Heart left ventricle (tissue), 16 donors: ENCODE measurements around the gene ARVCF. TPM values are rescaled to one million over a fixed set of nuclear protein-coding genes. Genes with fewer than 3 reads are reported as not detected.

Source experiments
- ATAC-seq, 4 donors: fragments of 200-7000 bp; cut with Tn5 transposase; one replicate each; pipeline ENCODE4 v1.9.1; 2020 to 2022; ENCODE audit warnings: moderate library complexity in 4 of 4, mild to moderate bottlenecking in 3 of 4, moderate number of reproducible peaks in 1 of 4
- DNase-seq, 5 donors: peaks; one replicate each; pipeline ENCODE4 v3.0.0-alpha.2; 2020
- H3K27ac ChIP-seq, 12 donors: fragments of 200-600 bp; sonication (generic) in 4 of 12; one replicate each; pipeline versions ENCODE4 v1.5.0 to v1.8.0; 2016 to 2022; ENCODE audit warnings: mild to moderate bottlenecking in 2 of 12
- H3K27me3 ChIP-seq, 9 donors: fragments of 200-600 bp; sonication (generic) in 2 of 9; one replicate each; pipeline versions ENCODE4 v1.5.1 to v1.8.0; 2016 to 2022; ENCODE audit warnings: mild to moderate bottlenecking in 3 of 9
- H3K36me3 ChIP-seq, 9 donors: fragments of 200-600 bp; sonication (generic) in 2 of 9; one replicate each; pipeline versions ENCODE4 v1.5.0 to v1.8.0; 2018 to 2022; ENCODE audit warnings: mild to moderate bottlenecking in 2 of 9
- H3K4me1 ChIP-seq, 12 donors: fragments of 200-600 bp; sonication (generic) in 4 of 12; one replicate each; pipeline versions ENCODE4 v1.5.0 to v1.8.0; 2016 to 2022; ENCODE audit warnings: mild to moderate bottlenecking in 3 of 12
- H3K4me3 ChIP-seq, 12 donors: fragments of 200-600 bp; sonication (generic) in 4 of 12; one replicate each; pipeline versions ENCODE4 v1.5.0 to v1.8.0; 2017 to 2022; ENCODE audit warnings: mild to moderate bottlenecking in 9 of 12, moderate library complexity in 4 of 12
- H3K9me3 ChIP-seq, 12 donors: fragments of 200-600 bp; sonication (generic) in 4 of 12; one replicate each; pipeline versions ENCODE4 v1.5.0 to v1.8.0; 2016 to 2022; ENCODE audit warnings: mild to moderate bottlenecking in 1 of 12
- POLR2A ChIP-seq, 2 donors: fragments of 450-650 bp; IDR thresholded peaks; one replicate each; pipeline ENCODE4 v1.6.1; 2017; ENCODE audit warnings: antibody characterized with exemption in 2 of 2, mild to moderate bottlenecking in 2 of 2, moderate library complexity in 2 of 2
- WGBS, 4 donors: extraction: QIAGEN DNeasy Blood & Tissue Kit in 2 of 4; methylation state at CpG; one replicate each; pipeline versions ENCODE4 v1.1.5 to v1.1.7; 2013 to 2018; 5-methylcytosine and 5-hydroxymethylcytosine counted together
- intact Hi-C, 10 donors: fragments of 100-400 bp; cut with DNase I; formaldehyde crosslinking; loops; one replicate each; pipeline versions ENCODE4 v1.11.1 to v1.14.2; 2022
- polyA plus RNA-seq, 2 donors: library from polyadenylated mRNA; stranded (reverse); fragments of 200-250 nt; gene quantifications; one replicate each; pipeline ENCODE4 v1.2.3, GENCODE V29; 2013
- total RNA-seq, 9 donors: library from RNA; depleted of rRNA in 2 of 9; stranded (reverse); fragments of >200 nt in 2 of 9; fragmentation: NEBNext Ultra II Directional in 3 of 9; extraction: Animal tissue kit (Norgen Biotek cat#: 25700) in 3 of 9; gene quantifications; one replicate each; pipeline versions ENCODE4 v1.1.0 to v1.2.4, GENCODE V29; 2016 to 2023
- TF ChIP-seq, protein P1 (sequence below), 12 donors: fragments of 200-600 bp; sonication (generic) in 4 of 12; IDR thresholded peaks; one replicate each; pipeline versions ENCODE4 v1.5.0 to v1.8.0; 2018 to 2022; ENCODE audit warnings: antibody characterized with exemption in 12 of 12, mild to moderate bottlenecking in 5 of 12
- donor health status: ischemic (EF 13 %, LVEDD 7.1; RV severe dilation, severe dysfunction).
- donor health status: healthy with polysubstance abuse.
- donor health status: DM: no; HTN: yes; CAD: no.
- donor health status: DM: no; HTN: no; CAD: no.
- donor health status: ischemic (EF 25% LVEDD 6.9; RV normal size, moderate dysfunction).
- donor health status: ischemic (EF 25% LVEDD 5.7; RV mildly dilated, moderate dysfunction).
- donor health status: healthy.
- donor health status: DM: yes; HTN: yes; CAD: no.
- donor health status: ischemic (EF 35%, LVEDD 5.7; RV mildly dilated, moderate dysfunction).
- donor health status: nonischemic (EF 11% LVEDD 7.7; RV severe dilation, severe dysfunction).
- donor health status: DM: yes; HTN: yes; CAD: no.
- donor health status: PGD.
- donor health status: ischemic (EF 29% LVEDD 5.4; RV normal size, mild dysfunction).
- donor health status: nonischemic (EF 23%, LVEDD 6.1; RV moderate dilation, normal function).

ARVCF gene
- total and polyA plus RNA-seq, 11 donors = 21.2 to 46.6 (median 33.3) TPM

DNA sequence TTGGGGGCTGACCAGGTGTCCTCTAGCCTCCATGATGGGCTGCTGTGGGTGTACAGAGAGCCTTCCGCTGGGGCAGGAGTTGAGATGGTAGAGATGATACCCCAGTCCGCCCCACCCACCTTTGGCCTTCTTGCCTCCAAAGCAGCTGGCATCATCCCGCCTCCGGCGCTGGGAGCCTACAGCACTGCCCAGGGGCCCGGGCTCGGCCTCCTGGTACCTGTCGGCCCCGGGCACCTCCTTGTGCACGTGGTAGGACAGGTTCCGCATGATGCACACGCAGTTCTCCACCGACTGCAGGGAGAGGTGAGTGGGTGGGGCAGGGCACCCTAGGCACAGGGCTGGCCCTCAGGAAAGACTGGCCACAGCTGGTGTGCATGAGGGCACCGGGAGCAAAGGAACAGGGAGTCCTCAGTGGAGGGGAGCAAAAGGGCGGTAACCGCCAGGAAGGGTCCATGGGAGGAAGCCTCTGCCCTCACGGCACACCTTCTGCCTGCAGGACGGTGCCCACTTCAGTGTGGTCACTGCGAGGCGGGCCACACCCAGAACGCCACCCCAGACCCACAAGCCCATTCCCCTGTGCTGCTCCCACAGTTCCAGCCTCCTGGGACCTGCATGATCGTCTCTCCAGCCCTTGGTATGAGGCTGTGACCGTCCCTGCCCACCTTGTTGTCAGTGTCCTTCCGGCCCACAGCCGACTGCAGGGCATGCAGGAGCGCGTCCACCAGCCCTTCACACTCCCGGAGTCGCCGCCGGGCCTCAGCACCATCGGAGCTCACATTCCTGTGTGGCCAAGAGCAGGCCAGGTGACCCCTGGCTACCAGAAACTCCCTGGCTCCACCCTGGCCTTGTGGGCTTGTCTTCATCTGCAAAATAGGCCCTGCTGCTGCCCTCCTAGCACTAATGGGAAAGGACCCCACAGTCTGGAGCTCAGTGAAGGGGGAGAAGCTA, 39.1 kb downstream of the ARVCF start:
- H3K27me3 ChIP-seq = no peaks in the 10 kb centered on the region
- H3K36me3 ChIP-seq = peaks cover 0 to 78% (median 54%) of the 10 kb centered on the region in 9 donors
- peaks cover 0 to 14% (median 0%) of the 10 kb centered on the region in 12 donors for H3K4me1 ChIP-seq
- intact Hi-C loops = loop anchor here in 1 of 10 donors (10.0 kb wide), 1 partner anchor 127 kb away; no protein-coding TSS in a partner anchor
- no peak for DNase-seq
- H3K27ac ChIP-seq = no peak overlapping the region
- no peak overlapping the region for H3K4me3 ChIP-seq
- TF ChIP-seq, protein P1, sequence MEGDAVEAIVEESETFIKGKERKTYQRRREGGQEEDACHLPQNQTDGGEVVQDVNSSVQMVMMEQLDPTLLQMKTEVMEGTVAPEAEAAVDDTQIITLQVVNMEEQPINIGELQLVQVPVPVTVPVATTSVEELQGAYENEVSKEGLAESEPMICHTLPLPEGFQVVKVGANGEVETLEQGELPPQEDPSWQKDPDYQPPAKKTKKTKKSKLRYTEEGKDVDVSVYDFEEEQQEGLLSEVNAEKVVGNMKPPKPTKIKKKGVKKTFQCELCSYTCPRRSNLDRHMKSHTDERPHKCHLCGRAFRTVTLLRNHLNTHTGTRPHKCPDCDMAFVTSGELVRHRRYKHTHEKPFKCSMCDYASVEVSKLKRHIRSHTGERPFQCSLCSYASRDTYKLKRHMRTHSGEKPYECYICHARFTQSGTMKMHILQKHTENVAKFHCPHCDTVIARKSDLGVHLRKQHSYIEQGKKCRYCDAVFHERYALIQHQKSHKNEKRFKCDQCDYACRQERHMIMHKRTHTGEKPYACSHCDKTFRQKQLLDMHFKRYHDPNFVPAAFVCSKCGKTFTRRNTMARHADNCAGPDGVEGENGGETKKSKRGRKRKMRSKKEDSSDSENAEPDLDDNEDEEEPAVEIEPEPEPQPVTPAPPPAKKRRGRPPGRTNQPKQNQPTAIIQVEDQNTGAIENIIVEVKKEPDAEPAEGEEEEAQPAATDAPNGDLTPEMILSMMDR (IDR thresholded peaks at IDR 0.05) = no peak
- no peak for TF ChIP-seq POLR2A (IDR thresholded peaks at IDR 0.05)
- WGBS, 4 donors = 89 to 94% (median 91%) methylated on average over 21 to 32 of the region's 32 CpGs
- no peak for ATAC-seq
- H3K9me3 ChIP-seq = no peaks in the 10 kb centered on the region

DNA sequence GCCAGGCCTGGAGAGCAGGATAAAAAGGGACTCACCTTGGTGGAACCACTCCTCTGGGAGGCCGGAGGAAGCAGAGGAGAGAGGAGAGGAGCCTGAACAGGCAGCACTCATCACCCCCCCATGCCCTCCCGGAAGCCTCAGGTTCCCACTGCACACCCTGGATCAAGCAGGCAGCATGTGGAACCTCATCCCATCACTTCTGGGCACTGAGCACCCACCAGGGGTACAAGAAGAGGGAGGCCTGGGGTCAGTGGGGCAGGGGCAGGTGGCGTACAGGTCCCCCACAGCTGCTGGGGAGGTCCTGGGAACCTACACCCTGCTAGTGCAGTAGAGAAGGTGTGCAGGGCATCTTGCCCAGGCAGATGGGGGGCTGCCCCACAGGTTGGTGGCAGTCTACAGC, 40.0 kb downstream of the ARVCF start:
- Histone ChIP-seq H3K36me3 (peaks cover 0 to 86% (median 59%) of the 10 kb centered on the region in 9 donors), H3K4me3 (no peak overlapping the region), H3K27ac (no peak overlapping the region), H3K9me3 (no peaks in the 10 kb centered on the region), H3K4me1 (peaks cover 0 to 14% (median 0%) of the 10 kb centered on the region in 12 donors), H3K27me3 (no peaks in the 10 kb centered on the region)
- TF ChIP-seq POLR2A (IDR thresholded peaks at IDR 0.05) = no peak
- TF ChIP-seq, protein P1 (IDR thresholded peaks at IDR 0.05) = no peak
- ATAC-seq (no peak), DNase-seq (no peak)
- intact Hi-C loops = loop anchor here in 1 of 10 donors (10.0 kb wide), 1 partner anchor 128 kb away; no protein-coding TSS in a partner anchor
- 93 to 100% (median 95%) methylated on average over 3 of the region's 3 CpGs for WGBS, 4 donors

DNA sequence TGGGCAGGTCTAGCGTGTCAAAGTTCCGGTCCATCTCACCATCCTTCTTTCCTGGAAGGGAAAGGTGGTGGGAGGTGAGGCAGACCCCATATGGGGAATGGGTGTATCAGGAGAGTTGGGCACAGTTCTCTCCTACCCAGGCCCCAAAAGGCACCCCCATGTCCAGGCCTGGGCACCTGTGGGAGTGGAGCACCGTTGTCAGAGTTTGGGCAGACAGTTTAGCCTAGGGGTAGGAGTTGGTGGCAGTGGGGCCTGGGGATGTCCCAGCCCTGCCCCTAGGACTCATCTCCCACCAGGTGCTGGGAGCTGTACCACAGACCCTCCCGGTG, 41.0 kb downstream of the ARVCF start:
- intact Hi-C loops = loop anchor here in 1 of 10 donors (10.0 kb wide), 1 partner anchor 129 kb away; no protein-coding TSS in a partner anchor
- DNase-seq = no peak
- TF ChIP-seq POLR2A (IDR thresholded peaks at IDR 0.05) = no peak
- TF ChIP-seq, protein P1 (IDR thresholded peaks at IDR 0.05) = no peak
- Histone ChIP-seq H3K27ac (no peak overlapping the region), H3K27me3 (no peaks in the 10 kb centered on the region), H3K4me3 (no peak overlapping the region), H3K36me3 (peaks cover 0 to 85% (median 62%) of the 10 kb centered on the region in 9 donors), H3K9me3 (no peaks in the 10 kb centered on the region), H3K4me1 (peaks cover 0 to 23% (median 4%) of the 10 kb centered on the region in 12 donors)
- ATAC-seq = no peak
- WGBS, 4 donors = 77 to 93% (median 89%) methylated on average over 3 to 4 of the region's 4 CpGs
